Measurements from ENCODE around the gene ZMIZ1. TPM values are rescaled to one million over a fixed set of nuclear protein-coding genes. Genes with fewer than 3 reads are reported as not detected.

Gene ZMIZ1
- total and polyA plus RNA-seq, 2 donors: 30.2 to 54.6 TPM

DNA sequence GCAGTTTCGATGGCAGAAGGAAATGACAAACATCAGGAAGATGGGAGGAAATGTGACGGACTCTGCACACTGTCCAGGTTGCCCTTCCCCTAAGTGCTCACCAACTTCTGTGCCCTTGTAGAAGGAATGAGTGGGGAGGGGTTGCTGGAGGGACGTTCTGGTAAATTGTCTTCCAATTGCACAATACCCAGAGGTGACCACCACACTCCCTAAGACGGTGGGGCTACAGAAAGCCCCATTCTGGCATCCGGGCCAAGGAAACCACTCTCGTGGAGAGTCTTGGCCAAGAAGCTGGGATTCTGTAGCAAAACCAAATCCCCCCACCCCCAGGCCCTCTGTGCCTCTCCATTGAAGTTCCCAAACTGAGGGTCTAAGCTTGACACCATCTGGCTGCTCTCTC, 37.1 kb downstream of the ZMIZ1 start:
- Histone ChIP-seq H3K4me1 (ENCODE audit: insufficient read depth) (no peaks in the 10 kb centered on the region), H3K36me3 (ENCODE audit: insufficient read depth) (no peaks in the 10 kb centered on the region), H3K4me3 (ENCODE audit: low read depth, low read length) (no peak overlapping the region), H3K27ac (ENCODE audit: low read depth) (no peak overlapping the region)
- 68% methylated on average over 6 of the region's 6 CpGs for WGBS
- DNase-seq (ENCODE audit: extremely low spot score): no peak

DNA sequence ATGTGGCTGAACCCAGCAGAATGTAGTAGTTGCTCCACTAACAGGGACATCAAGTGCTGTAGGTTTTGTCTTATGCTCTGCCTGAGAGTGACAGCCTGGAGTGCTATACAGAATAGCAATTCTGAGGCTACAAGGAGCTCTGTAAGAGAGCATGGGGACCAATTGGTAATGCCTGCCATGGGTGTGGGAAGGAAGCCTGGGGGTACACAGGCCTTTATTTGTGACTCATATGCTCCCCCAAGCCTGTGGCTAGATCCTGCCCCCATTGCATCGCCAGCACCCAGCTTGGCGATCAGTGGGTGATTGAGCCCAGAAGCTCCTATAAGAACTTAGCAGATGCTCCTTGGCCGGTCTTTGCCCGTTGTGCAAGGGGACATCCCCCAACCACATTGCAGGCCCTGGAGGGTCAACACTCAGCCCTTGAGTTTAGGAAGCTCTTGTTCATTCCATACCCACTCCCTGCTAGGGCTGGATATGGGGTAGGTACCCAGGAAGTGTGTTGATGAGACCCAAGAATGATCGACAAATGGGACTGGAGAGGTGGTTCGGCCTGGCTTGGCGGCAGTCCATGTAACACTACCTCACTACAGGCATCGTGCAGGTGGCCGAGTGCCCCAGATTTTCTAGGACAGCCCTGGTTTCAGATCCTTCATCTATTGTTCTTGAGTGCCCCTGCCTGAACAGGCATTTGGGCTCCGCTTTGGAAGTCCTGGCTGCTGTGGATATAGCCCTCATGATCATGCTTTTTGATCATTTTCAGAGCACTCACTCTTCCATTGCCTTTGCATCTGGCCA, 37.7 kb downstream of the ZMIZ1 start:
- no peak for DNase-seq (ENCODE audit: extremely low spot score)
- Histone ChIP-seq H3K4me3 (ENCODE audit: low read depth, low read length) (no peak overlapping the region), H3K4me1 (ENCODE audit: insufficient read depth) (no peaks in the 10 kb centered on the region), H3K27ac (ENCODE audit: low read depth) (no peak overlapping the region), H3K36me3 (ENCODE audit: insufficient read depth) (no peaks in the 10 kb centered on the region)
- WGBS: 88% methylated on average over 10 of the region's 10 CpGs

DNA sequence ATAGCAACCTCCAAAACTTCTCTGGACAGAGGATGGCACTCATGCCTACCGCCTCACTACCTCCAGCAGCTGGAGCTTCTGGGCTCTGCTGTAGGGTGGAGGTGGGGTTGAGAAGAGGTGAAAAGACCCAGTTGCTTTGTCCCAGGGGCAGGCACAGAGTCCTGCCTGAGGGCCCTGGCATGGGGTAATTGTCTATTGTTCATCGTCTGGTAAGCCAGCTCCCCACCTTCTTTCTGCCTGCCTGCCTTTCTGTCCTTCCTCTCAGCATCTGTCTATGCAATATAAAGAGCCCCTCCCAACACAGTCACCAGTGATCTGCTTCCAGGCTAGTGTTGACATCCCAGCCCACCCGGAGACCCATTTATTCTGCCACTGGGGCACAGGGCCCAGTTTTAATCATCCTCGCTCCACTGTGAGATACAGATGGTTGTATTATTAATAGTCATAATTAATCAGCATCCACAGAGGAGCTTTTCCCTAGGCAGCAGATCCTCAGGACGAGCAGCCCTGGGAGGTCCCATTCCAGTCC, 39.0 kb downstream of the ZMIZ1 start:
- no peak overlapping the region for H3K27ac ChIP-seq (ENCODE audit: low read depth)
- H3K4me1 ChIP-seq (ENCODE audit: insufficient read depth): no peaks in the 10 kb centered on the region
- DNase-seq (ENCODE audit: extremely low spot score): no peak
- 63% methylated on average over 5 of the region's 5 CpGs for WGBS
- H3K4me3 ChIP-seq (ENCODE audit: low read depth, low read length): no peak overlapping the region
- H3K36me3 ChIP-seq (ENCODE audit: insufficient read depth): no peaks in the 10 kb centered on the region

DNA sequence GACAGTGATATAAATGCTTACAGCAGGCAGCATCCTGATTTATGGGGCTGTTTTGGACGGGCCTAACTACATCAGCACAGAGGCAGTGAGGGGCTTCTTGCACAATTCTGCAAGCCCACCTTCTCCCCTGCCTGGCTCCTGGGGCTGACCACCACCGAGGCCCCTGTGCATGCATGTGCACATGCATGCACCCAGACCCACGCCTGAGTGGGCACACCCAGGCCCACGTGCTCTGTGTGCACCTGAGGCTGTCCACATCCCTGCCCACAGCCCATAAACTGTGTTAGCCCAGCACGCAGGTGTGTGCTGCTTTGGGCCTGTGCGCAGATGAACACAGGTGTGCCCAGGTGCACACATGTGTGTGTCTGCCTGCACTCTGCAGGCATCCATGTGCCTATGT, 40.0 kb downstream of the ZMIZ1 start:
- no peak overlapping the region for H3K27ac ChIP-seq (ENCODE audit: low read depth)
- peaks cover 2% of the 10 kb centered on the region for H3K36me3 ChIP-seq (ENCODE audit: insufficient read depth)
- no peak for DNase-seq (ENCODE audit: extremely low spot score)
- no peak overlapping the region for H3K4me3 ChIP-seq (ENCODE audit: low read depth, low read length)
- WGBS: 68% methylated on average over 6 of the region's 6 CpGs
- no peaks in the 10 kb centered on the region for H3K4me1 ChIP-seq (ENCODE audit: insufficient read depth)

DNA sequence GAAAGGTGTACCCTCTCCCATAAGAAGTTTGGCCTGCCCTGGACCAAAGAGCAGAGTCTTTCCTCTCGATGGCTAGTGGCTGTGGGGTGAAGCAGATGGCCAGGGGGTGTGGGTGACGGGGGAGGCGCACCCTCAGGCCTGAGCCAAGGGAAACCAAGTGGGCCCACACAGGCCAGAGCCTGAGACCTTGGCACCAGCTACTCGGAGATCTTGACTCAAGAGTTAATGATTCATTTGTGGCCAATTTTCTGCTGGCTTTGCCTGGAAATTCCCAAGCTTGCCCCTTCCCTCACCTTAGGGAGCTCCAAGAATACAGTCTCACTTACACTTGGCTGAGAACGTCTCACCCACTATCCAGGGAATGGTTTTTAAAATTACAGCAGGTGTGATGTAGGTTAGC, 42.7 kb downstream of the ZMIZ1 start:
- H3K36me3 ChIP-seq (ENCODE audit: insufficient read depth): peaks cover 2% of the 10 kb centered on the region
- DNase-seq (ENCODE audit: extremely low spot score): no peak
- no peak overlapping the region for H3K4me3 ChIP-seq (ENCODE audit: low read depth, low read length)
- no peaks in the 10 kb centered on the region for H3K4me1 ChIP-seq (ENCODE audit: insufficient read depth)
- H3K27ac ChIP-seq (ENCODE audit: low read depth): no peak overlapping the region
- WGBS: 81% methylated on average over 5 of the region's 5 CpGs

DNA sequence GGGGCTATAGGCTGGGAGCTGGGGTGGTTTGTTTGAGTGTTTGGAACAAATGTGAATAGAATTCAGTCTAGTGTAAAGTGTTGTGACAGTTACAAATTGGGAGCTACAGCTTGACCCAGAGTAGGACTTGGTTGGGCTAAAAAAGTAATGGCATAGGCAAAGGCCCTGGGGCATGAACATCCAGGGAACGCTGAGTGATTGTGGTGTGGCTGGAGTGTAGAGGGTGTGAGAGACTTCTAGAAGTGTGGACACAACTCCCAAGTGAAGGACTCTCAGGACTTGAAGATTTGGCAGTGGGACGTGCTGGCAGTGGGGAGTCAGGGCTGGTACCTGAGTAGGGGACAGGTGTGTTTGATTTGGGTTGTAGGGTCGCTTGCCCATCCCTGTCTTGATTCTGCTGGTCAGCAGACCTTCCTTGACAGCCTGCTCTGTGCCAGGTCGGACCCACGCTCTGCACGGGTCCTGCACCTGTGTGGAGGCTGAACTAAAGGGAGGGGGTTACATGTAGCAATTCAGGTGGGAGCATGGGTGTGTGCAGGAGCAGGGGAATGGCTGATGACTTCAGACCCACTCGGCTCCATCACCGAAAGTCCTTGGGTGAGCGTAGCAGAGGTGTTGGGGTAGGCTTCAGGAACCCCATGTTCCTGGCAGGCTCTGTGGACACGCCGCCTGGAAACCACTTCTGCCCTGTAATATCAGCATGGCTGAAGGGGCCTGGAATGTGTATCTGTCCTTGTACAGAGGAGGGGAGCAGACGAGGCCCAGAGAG, 43.3 kb downstream of the ZMIZ1 start:
- peak overlapping the region; percentile 33 for H3K27ac ChIP-seq (ENCODE audit: low read depth)
- WGBS: 75% methylated on average over 12 of the region's 12 CpGs
- H3K4me3 ChIP-seq (ENCODE audit: low read depth, low read length): no peak overlapping the region
- DNase-seq (ENCODE audit: extremely low spot score): no peak
- H3K4me1 ChIP-seq (ENCODE audit: insufficient read depth): no peaks in the 10 kb centered on the region
- H3K36me3 ChIP-seq (ENCODE audit: insufficient read depth): peaks cover 2% of the 10 kb centered on the region

DNA sequence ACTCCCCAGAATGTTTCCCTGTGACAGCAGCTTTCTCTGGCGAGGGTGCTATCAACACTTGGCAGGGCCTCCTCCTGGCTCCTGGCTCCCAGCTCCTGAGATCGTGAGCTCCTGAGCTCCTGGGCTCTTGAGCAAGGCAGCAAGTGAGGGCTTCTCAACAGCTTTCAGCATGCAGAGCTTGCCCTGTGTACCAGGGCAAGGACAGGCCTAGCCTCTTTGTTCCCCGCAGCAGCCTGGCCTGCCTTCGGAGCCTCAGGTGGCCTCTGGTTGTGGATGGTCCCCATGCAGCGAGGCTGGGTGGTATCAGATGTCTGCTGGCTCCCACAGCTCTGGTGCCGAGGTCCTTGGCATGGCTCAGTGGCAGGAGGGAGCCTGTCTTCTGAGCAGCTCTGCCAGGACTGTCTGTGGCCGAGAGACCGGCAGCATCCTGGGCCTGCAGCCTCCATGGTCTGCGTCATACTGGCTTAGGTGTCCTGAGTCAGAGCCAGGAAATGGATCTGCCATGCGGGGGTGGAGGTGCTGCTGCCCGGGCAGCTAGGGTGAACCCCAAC, 44.2 kb downstream of the ZMIZ1 start:
- no peak overlapping the region for H3K4me3 ChIP-seq (ENCODE audit: low read depth, low read length)
- peaks cover 2% of the 10 kb centered on the region for H3K36me3 ChIP-seq (ENCODE audit: insufficient read depth)
- no peaks in the 10 kb centered on the region for H3K4me1 ChIP-seq (ENCODE audit: insufficient read depth)
- 39% methylated on average over 11 of the region's 11 CpGs for WGBS
- peak overlapping the region; percentile 51 for H3K27ac ChIP-seq (ENCODE audit: low read depth)
- DNase-seq (ENCODE audit: extremely low spot score): no peak

DNA sequence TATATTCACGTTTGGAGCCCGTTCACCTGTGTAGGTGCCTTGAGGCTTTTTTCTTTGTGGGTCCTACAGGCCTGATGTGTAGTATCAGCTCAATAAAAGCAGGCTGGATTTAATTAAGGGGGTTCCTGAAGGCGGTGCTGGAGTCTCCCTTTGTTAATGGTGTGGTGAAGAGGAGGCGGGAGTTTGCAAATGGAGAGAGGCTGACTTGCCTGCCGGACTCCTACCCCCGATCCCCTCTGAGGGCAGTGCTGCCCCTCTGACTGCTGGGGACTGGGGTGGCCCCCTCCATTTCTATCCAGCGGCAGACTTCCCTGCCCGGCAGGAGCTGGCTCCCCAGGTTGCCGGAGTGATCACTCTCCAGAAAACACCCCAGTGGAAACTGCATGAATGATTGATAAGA, 45.1 kb downstream of the ZMIZ1 start:
- DNase-seq (ENCODE audit: extremely low spot score): no peak
- Histone ChIP-seq H3K36me3 (ENCODE audit: insufficient read depth) (peaks cover 2% of the 10 kb centered on the region), H3K4me3 (ENCODE audit: low read depth, low read length) (no peak overlapping the region), H3K27ac (ENCODE audit: low read depth) (peak overlapping the region; percentile 51), H3K4me1 (ENCODE audit: insufficient read depth) (no peaks in the 10 kb centered on the region)
- 70% methylated on average over 9 of the region's 9 CpGs for WGBS

DNA sequence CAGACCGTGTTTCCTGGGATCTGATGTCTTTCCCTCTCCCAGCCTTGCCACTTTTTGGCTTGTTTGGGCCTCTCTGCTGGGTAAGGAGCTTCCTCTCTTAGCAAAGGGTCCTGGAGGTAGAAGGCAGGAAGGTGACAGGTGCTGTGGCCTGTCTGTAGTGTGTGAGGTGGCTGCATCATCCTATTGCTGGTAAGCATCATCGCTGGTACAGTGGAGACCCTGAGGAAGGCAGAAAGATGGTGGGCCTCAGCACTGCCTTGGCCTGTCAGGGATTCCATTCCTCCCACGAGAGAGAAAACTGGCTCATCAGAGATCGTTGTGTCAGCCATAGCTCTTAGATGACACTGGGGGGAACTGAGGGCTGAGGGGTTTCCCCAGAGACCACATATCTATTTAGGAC, 46.5 kb downstream of the ZMIZ1 start:
- Histone ChIP-seq H3K36me3 (ENCODE audit: insufficient read depth) (peaks cover 2% of the 10 kb centered on the region), H3K4me3 (ENCODE audit: low read depth, low read length) (no peak overlapping the region), H3K4me1 (ENCODE audit: insufficient read depth) (no peaks in the 10 kb centered on the region), H3K27ac (ENCODE audit: low read depth) (no peak overlapping the region)
- no peak for DNase-seq (ENCODE audit: extremely low spot score)
- WGBS: 71% methylated on average over 4 of the region's 4 CpGs

DNA sequence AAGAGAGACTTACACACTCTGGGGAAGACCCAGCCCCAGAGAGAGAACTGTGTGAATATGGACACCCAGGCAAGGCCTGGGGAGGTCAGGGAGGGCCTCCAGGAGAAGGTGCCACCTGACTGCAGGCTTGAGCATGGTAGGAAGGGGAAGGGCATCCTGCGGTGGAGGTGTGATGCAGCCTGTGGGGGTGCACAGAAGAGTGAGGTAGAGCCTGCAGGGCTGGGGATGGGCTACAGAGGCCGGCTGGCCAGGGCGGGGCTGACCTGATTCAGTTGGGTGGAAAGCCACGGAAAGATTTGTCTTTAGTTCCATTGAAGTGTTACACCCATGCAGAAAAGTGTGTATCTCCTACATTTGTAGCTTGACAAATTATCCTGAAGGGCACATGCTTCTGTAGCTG, 47.6 kb downstream of the ZMIZ1 start:
- Histone ChIP-seq H3K27ac (ENCODE audit: low read depth) (no peak overlapping the region), H3K4me1 (ENCODE audit: insufficient read depth) (no peaks in the 10 kb centered on the region)

DNA sequence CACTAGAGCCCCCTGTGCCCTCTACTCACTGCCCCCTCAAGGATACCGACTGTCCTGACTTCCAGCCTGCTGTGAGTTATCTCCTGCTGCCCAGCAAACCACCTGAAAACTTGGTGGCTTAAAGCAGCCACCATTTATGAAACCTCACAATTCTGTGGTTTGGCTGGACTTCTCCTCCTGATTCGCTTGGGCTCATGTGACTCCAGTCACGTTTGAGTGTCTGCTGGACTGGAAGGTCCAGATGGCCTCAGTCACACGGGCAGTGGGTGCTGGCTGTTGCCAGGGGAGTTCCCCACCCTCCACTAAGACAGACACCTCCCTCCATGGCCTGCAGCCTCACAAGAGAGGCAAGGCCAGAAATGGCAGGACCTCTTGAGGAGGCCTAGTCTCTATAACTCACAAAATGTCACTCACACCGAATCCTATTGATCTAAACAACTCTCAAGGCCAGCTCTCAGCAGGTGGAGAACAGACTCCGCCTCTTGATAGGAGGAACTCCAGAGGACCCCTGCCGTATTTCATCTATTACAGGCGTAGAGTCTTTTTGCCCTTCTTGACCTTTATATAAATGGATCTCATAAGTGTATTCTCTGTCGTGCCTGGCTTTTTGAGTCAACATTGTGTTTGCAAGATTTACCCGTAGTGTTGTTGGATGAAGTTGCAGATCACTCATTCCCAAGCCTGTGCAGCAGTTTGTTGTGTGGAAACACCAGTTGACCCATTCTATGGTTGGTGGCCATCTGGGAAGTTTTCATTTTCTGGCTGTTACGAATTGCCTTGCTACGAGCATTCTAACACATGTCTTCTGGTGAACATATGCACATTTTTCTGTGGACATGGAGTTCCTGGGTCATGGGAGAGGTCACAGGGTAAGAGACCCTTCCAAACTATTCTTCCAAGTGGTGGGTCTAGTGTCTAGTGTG, 48.3 kb downstream of the ZMIZ1 start:
- no peak for DNase-seq (ENCODE audit: extremely low spot score)
- no peaks in the 10 kb centered on the region for H3K4me1 ChIP-seq (ENCODE audit: insufficient read depth)
- 58% methylated on average over 12 of the region's 12 CpGs for WGBS
- no peak overlapping the region for H3K4me3 ChIP-seq (ENCODE audit: low read depth, low read length)
- H3K36me3 ChIP-seq (ENCODE audit: insufficient read depth): peaks cover 6% of the 10 kb centered on the region
- no peak overlapping the region for H3K27ac ChIP-seq (ENCODE audit: low read depth)

More for the DNA sequence above, 47.6 kb downstream of the ZMIZ1 start:
- WGBS: 77% methylated on average over 4 of the region's 4 CpGs
- no peak overlapping the region for H3K4me3 ChIP-seq (ENCODE audit: low read depth, low read length)
- H3K36me3 ChIP-seq (ENCODE audit: insufficient read depth): peaks cover 6% of the 10 kb centered on the region
- DNase-seq (ENCODE audit: extremely low spot score): no peak

DNA sequence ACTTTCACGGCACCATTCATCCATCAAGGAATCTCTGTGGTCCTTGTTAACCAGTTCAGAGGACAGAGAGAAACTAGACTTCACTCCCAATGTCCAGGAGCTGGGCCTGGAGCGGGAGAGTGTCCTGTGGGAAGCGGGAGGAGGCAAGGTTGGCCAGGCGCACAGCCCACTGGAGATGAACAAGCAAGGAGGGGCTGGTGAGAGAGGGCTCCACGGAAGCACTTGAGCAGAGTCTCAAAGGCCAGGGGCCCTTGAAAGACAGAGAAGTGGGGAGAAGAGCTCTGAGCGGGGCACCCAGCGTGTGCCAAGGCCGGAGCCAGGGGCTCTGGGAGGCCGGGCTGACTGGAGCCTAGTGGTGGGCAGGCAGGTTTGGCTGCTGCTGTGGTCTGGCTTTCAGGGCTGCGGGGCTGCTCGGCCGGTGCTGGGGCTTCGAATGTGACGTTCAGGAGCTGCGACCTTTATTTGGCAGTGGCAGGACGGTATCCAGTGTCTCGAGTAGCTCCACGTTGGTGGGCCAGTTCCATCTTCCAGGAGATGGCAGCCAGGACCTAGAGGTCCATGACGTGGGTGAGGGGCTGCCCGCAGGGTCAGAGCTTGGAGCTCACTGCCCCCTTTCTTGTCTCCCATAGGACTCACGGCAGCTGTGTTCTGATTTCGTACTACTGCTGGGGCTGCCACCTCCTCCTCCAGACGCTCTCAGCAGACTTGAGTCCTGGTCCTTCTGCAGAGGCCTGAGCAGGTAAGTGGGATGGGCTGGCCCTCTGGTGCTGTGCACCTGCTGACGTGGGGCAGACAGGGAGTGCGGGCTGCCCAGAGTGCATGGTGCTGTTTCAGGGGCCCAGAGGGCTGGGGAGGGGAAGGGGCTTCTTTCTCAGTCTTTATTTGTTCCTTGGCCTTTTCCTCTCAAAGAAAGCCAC, 49.8 kb downstream of the ZMIZ1 start:
- no peak overlapping the region for H3K4me3 ChIP-seq (ENCODE audit: low read depth, low read length)
- no peak for DNase-seq (ENCODE audit: extremely low spot score)
- peaks cover 4% of the 10 kb centered on the region for H3K36me3 ChIP-seq (ENCODE audit: insufficient read depth)
- WGBS: 90% methylated on average over 25 of the region's 25 CpGs
- no peaks in the 10 kb centered on the region for H3K4me1 ChIP-seq (ENCODE audit: insufficient read depth)
- no peak overlapping the region for H3K27ac ChIP-seq (ENCODE audit: low read depth)
